ELF-1 (cell line): ENCODE results near the gene CD164L2.
"Not testable (repeated sequence)": the region's sequence is repeated elsewhere in the genome, so short reads cannot be mapped to it uniquely, and the experiment has no call there.

Experiments
- DNase-seq: peaks from one replicate; pipeline ENCODE4 v3.0.0-alpha.2; 2016; ENCODE audit warnings: low read depth, low spot score

CD164L2 gene

GRCh38 chr1:27384797-27385196 is 1.7 kb upstream of the CD164L2 start:
- DNase-seq: not testable (repeated sequence)

- DNase-seq: no peak
Measured at GRCh38 chr1:27383661-27384060, 528 bp upstream of the CD164L2 start.

- no peak for DNase-seq
Measured at GRCh38 chr1:27381969-27382762, 967 bp downstream of the CD164L2 start.

- no peak for DNase-seq
Measured at GRCh38 chr1:27380766-27381733, 2.1 kb downstream of the CD164L2 start.

GRCh38 chr1:27380224-27380623 is 2.9 kb downstream of the CD164L2 start:
- DNase-seq: no peak

GRCh38 chr1:27379564-27380122 is 3.5 kb downstream of the CD164L2 start:
- no peak for DNase-seq

GRCh38 chr1:27377760-27378495 is 5.2 kb downstream of the CD164L2 start:
- no peak for DNase-seq

- DNase-seq: no peak
Measured at GRCh38 chr1:27374362-27375086, 8.6 kb downstream of the CD164L2 start, which contains the start of gene FCN3. TSS of gene FCN3 (minus strand) at chr1:27374824. CDS start at chr1:27374818, 6 bp downstream.

GRCh38 chr1:27372808-27373690 is 10.1 kb downstream of the CD164L2 start:
- DNase-seq: peak; percentile 53

- DNase-seq: no peak
Measured at GRCh38 chr1:27372022-27372807, 10.9 kb downstream of the CD164L2 start.

- no peak for DNase-seq
Measured at GRCh38 chr1:27368869-27369582, 14.1 kb downstream of the CD164L2 start.

GRCh38 chr1:27367160-27367650 is 15.9 kb downstream of the CD164L2 start:
- no peak for DNase-seq

- DNase-seq: peak; percentile 90
Measured at GRCh38 chr1:27366411-27367159, 16.5 kb downstream of the CD164L2 start, which contains the start of gene MAP3K6. TSS of gene MAP3K6 (minus strand) at chr1:27366961. CDS start at chr1:27366597, 364 bp downstream.

- DNase-seq: peak; percentile 78
Measured at GRCh38 chr1:27366113-27366410, 17.1 kb downstream of the CD164L2 start.

- peak; percentile 89 for DNase-seq
Measured at GRCh38 chr1:27365372-27366112, 17.6 kb downstream of the CD164L2 start.

GRCh38 chr1:27364696-27365371 is 18.3 kb downstream of the CD164L2 start:
- DNase-seq: no peak
